SKM-1 treated with dmso at 0.1 percent for 144 hours (cell line): ENCODE measurements around the gene FLT4.
A peak's percentile ranks its signal among the peaks of the same experiment; 100 is the strongest.

Experiments
- DNase-seq: peaks from one replicate; lab custom pipeline; 2025; ENCODE audit not compliant: unreplicated experiment; lab: John Stamatoyannopoulos, UW

Gene FLT4

GRCh38 chr5:180627386-180628120 lies 21.8 kb downstream of the FLT4 start:
- DNase-seq: no peak

GRCh38 chr5:180626661-180627385 lies 22.6 kb downstream of the FLT4 start:
- DNase-seq: no peak

- DNase-seq: no peak
Measured at GRCh38 chr5:180625791-180626660, 23.4 kb downstream of the FLT4 start.

GRCh38 chr5:180625125-180625790 lies 24.1 kb downstream of the FLT4 start:
- DNase-seq: no peak

GRCh38 chr5:180624587-180624986 lies 24.8 kb downstream of the FLT4 start:
- DNase-seq: no peak

- no peak for DNase-seq
Measured at GRCh38 chr5:180623844-180624243, 25.6 kb downstream of the FLT4 start.

GRCh38 chr5:180623411-180623834 lies 26.0 kb downstream of the FLT4 start:
- DNase-seq: no peak

GRCh38 chr5:180622910-180623309 lies 26.5 kb downstream of the FLT4 start:
- DNase-seq: no peak

- no peak for DNase-seq
Measured at GRCh38 chr5:180621311-180621710, 28.1 kb downstream of the FLT4 start.

- DNase-seq: no peak
Measured at GRCh38 chr5:180620014-180620413, 29.4 kb downstream of the FLT4 start.

- DNase-seq: no peak
Measured at GRCh38 chr5:180619563-180619915, 29.9 kb downstream of the FLT4 start.

- peak; percentile 38 for DNase-seq
Measured at GRCh38 chr5:180618829-180619562, 30.4 kb downstream of the FLT4 start.

- no peak for DNase-seq
Measured at GRCh38 chr5:180618487-180618828, 30.9 kb downstream of the FLT4 start.

- no peak for DNase-seq
Measured at GRCh38 chr5:180613814-180614188, 35.6 kb downstream of the FLT4 start.

- DNase-seq: no peak
Measured at GRCh38 chr5:180613188-180613813, 36.1 kb downstream of the FLT4 start.

GRCh38 chr5:180612683-180613082 lies 36.7 kb downstream of the FLT4 start:
- no peak for DNase-seq

- DNase-seq: no peak
Measured at GRCh38 chr5:180611140-180611850, 38.1 kb downstream of the FLT4 start.

- no peak for DNase-seq
Measured at GRCh38 chr5:180609817-180610550, 39.4 kb downstream of the FLT4 start.

GRCh38 chr5:180609386-180609785 lies 40.0 kb downstream of the FLT4 start:
- no peak for DNase-seq
